ENCODE results near the gene PHF20.
"Not testable (repeated sequence)": the region's sequence is repeated elsewhere in the genome, so short reads cannot be mapped to it uniquely, and the experiment has no call there.

The PHF20 gene

DNA sequence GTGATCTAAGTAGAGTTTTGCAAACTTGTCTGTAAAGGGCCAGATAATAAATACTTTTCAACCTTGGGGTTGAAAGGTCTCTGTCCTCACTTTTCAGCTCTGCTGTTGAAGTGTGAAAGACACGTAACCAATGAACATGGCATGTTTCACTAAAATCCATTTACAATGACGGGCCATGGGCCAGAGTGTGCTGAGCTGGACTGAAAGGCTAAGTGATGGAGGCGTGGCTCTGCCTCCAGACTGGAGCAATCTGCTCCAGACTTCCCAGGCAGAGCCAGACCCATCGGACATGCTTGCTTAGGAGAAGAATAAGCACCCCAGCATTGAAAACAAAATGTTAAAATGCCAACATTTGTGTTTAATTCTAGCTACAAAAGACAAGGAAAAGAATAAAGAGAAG lies 141.1 kb downstream of the PHF20 start:
- no peak for DNase-seq (ENCODE audit: low read depth in 2 of 2, low spot score in 1 of 2)

DNA sequence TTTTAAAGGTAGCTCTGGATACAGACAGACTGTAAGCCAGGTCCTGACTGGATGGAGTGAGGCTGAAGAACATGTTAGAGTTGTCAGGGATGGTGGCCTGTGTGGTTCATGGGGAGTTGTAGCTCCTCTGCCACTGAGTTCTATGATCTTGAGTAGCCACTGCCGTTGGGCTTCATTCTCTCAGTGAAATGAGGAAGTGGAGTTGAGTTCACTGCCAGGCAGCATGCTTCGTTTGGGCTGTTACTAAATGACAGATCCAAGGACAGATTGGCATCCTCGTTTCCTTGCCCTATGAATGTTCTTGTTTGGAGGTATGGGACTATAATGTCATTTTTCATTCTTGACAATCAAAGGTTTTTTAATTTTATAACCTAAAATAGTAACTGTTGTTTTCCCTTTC lies 145.3 kb downstream of the PHF20 start:
- DNase-seq (ENCODE audit: low read depth in 2 of 2, low spot score in 1 of 2): no peak

DNA sequence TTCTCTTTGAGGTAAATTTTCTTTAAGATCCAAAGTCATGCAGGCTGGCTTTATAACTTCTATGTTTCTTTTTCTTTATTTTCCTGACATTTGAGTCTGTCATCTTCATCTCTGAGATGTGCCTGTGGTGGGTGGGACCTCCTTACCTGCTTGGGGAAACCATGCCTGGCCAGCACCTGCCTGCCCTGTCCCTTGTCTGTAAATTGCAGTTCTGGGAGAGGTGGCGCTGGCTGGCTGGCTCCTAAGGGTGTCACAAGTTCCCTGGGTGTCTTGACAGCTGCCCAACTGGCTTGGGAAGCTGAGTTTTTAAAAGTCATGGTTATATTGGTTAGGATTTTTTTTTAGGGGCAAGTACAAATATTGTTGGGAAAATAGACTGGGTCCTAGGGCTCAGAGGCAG lies 146.2 kb downstream of the PHF20 start:
- DNase-seq (ENCODE audit: low read depth in 2 of 2, low spot score in 1 of 2): no peak

DNA sequence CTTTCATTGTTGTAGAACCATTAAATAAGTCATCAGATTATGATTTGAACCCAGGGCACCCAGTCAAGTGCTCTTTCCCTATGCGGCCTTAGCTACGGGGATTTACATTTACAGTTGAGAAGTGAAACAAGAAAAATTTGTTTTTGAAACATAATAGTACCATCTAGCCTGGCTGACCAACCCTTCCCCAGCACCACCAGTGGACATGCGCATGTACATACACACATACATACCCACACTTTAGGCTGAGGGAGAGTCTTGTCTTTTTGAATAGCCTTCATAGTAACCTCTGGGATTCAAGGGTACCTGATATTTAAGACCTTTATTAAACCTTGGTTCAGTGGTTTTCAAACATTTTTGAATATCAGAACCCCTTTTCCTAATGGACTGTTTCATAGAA lies 148.7 kb downstream of the PHF20 start:
- no peak for DNase-seq (ENCODE audit: low read depth in 2 of 2, low spot score in 1 of 2)

DNA sequence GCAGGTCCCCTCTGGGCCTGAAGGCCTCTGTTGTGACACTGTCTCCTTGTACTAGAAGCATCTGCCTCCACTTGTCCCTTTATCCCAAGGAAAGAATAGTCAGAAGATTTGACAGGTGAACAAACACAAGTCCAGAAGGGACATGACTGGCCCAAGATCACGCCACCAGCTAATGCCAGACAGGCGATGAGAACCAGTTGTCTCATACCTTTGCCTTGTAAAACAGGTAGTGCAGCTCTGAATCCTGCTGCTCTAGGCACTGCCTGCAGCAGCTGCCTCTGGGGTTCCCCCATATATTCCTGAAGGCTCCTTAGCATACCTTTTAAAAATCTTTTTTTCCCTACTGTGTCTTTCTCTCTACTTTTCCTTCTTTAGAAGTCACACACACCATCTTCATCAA lies 157.5 kb downstream of the PHF20 start:
- DNase-seq (ENCODE audit: low read depth in 2 of 2, low spot score in 1 of 2): no peak

DNA sequence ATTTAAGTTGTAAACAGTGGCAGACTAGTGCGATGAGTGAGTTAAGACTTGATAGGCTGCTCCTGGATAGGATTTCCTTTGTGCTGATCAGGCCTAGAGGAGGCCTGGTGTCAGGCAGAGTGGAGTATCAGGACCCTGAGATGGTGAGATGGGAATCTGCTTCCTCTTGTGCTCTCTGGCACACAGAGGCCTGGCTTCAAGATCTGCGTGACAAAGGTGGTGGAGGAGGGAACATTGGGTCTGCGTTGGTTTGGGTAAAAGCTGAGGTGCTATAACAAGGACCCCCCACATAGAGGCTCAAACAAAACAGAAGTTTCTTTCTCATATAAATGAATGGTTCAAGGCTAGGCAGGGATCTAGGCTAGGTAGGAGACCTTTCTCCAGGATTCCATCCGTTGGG lies 162.2 kb downstream of the PHF20 start:
- DNase-seq (ENCODE audit: low read depth in 2 of 2, low spot score in 1 of 2): no peak

DNA sequence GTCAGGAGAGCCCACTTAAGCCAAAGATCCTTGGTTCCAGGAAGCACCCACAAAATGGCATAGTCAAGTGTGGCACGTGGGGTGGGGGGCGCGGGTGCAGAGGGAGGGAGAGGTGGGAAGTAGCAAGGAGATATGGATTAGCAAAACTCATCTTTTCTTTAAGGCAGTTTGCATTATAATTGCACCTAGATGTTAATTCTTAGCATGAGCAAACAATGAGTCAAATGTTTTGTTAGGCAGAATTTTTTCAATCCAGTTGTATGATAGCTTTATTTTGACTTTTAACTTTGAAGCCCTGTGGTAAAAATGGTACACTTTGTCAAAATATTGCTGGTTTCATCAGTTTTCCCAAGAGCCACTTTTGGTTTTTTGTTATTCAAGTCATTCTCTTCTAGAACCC lies 167.4 kb downstream of the PHF20 start:
- no peak for DNase-seq (ENCODE audit: low read depth in 2 of 2, low spot score in 1 of 2)

DNA sequence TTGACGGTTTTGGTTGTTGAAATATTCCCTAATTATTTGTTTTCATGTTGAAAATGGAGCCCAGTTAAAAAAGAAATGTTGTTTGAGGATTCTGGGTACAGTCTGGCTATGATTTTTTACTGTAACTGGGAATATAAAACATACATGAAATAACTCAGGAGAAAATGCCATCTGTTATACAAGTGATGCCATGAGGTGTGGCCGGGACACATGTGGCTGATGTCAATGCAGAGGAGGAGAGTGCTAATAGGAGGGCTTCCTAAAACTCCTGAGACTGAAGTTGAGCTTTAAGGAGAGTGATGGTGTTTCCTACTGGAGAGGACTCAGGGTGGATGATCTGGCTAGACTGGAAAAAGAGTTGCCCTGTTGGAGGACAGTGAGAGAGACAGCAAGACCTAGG lies 169.8 kb downstream of the PHF20 start:
- no peak for DNase-seq (ENCODE audit: low read depth in 2 of 2, low spot score in 1 of 2)

DNA sequence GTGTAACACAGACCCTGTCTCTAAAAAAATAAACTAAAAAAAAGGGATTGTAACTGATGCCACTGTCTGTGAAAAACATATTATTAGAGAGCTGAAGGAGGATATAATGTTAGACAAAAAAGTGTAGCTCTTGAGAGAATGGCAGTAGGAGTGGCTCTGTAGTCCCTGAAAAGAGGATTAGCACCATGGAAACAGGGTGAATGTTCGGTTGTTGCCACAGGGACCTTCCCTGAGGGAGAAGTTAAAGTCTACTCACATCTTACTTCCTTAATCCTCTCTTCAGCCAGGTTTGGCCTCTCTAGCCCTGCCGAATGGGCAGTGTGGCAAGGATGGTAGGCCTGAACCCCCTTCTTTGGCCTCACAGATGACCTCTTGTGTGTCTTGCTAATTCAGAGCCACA lies 170.4 kb downstream of the PHF20 start:
- no peak for DNase-seq (ENCODE audit: low read depth in 2 of 2, low spot score in 1 of 2)

DNA sequence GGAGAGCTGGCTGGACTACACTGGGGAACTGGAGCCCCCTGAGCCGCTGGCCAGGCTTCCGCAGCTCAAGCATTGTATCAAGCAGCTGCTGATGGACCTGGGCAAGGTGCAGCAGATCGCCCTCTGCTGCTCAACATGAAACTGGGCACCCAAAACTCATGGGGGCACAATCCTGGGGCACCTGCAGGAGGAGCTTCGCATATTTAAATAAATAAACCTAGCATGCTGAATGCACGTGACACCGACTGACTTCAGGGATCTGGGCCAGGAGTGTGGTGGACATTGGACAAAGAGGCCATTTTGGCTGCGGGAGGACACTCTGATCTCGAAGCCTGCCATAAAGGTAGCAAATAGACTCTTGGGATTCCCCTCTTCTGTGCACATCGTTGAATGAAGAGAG lies 175.7 kb downstream of the PHF20 start:
- no peak for DNase-seq (ENCODE audit: low read depth in 2 of 2, low spot score in 1 of 2)

DNA sequence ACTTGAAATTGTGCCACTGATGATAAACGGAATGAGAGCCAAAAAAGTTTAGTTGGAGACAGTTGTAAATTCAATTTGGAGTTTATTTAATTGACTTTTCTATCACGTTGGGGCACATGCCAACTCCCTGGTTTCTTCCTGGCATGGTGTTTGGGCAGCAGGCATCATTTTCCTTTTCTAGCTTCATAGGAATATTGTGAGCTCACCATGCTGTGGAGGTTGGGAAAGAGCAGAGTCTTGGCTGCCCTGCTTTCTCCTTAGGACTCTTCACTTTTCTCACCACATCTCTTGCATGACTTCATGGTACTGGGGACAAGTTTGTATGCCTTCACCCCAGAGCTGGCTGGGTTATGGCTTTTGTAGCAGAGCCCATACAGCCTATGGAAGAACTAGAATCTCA lies 176.1 kb downstream of the PHF20 start:
- no peak for DNase-seq (ENCODE audit: low read depth in 2 of 2, low spot score in 1 of 2)

DNA sequence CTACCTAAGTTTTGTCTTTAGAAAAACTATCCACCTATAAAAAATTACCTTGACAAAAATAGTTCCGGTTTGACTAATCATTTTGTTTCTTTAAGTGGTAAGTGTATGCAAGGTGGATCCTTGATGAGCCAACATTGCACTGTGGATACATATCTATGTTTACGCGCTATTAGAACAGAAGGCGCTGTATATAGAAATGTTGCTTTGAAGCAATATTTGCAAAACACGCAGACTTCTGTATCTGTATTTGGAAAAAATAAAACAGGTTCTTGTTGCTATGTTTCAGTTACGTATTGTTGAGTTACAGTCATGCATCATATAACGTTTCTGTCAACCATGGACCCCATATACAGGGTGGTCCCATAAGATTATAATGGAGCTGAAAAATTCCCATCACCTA lies 178.3 kb downstream of the PHF20 start:
- no peak for DNase-seq (ENCODE audit: low read depth in 2 of 2, low spot score in 1 of 2)

DNA sequence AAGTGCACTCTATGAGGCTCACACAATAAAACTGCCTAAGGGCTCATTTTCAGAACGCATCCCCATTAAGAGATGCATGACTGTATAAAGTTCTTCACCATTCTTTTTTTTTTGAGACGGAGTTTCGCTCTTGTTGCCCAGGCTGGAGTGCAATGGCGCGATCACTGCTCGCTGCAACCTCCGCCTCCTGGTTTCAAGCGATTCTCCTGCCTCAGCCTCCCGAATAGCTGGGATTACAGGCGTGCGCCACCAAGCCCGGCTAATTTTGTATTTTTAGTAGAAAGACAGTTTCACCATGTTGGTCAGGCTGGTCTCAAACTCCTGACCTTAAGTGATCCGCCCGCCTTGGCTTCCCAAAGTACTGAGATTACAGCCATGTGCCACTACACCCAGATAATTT lies 180.3 kb downstream of the PHF20 start:
- DNase-seq (ENCODE audit: low read depth in 2 of 2, low spot score in 1 of 2): not testable (repeated sequence)

DNA sequence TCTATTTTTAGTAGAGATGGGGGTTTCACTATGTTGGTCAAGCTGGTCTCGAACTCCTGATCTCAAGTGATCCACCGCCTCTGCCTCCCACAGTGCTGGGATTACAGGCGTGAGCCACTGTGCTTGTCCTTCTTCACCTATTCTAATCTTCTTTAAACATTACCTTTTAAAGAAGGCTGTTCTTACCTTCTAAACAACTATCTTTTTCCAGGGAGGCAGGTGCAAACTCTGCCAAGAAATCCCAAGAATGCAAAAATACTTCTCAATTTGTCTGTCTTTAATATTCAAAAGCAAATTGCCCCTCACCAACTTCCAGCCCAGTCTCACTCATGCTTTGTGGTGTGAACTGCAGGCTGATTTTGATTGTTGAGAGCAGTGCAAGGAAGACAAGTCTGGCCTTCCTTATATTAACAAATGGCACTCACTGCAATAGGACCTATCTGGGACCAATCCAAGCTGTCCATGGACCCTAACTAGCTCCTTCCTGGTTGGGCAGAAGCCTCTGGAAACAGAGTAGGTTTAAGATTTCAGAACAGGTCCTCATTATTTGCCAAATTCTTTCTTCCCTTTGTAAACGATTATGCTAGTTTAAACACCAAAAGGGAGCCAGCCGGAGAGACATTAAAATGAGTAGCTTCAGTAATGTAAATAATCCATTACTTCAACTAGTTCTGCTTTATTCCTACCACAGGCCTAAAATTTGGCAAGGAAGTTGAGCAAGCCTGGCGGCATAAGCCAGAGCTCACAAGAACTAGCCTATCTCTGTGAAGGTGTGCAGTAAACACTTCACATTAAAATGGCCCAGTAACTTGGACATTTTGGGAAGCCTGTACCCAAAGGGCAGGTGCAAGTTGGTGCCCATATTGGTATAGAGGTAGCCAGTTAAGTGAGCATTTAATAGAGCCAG lies 180.9 kb downstream of the PHF20 start:
- no peak for DNase-seq (ENCODE audit: low read depth in 2 of 2, low spot score in 1 of 2)

DNA sequence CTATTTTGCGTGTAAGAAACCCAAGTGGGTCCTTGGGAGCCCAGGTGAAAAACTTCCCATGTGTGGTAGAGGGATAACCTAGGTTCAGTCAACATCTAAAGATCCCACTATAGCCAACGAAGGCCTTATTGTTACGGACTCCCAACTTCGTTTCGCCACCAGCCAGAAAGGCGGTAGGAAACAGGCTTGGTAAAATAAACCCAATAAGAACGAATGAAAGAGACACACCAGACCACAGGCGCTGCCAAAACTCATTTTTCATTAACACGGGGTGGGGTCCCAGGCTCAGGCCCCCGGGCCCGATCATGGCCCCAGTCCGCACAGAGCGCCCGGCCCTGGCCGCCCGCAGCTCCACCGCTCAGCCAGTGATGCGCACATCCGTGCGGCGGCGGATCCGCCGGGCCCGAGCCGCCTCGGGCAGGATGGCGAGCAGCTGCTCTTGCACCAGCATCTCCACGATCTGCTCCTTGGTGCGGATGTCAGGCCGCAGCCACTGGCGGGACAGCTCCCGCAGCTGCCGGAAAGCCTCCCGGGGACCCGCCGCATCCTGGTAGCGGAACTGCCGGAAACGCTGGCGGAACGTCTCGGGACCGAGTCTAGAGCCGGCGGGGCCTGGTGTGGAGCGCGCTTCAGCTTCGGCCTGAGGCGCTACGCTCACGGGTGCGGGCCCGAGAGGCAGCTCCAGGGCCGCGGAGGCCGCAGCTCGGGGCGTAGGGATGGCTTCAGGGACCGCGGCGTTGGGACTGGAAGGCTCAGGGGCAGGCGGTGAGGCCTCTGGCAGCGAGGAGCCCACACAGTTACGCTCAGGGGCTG lies 181.8 kb downstream of the PHF20 start:
- DNase-seq (ENCODE audit: low read depth in 2 of 2, low spot score in 1 of 2): peak; percentile 27 to 36

DNA sequence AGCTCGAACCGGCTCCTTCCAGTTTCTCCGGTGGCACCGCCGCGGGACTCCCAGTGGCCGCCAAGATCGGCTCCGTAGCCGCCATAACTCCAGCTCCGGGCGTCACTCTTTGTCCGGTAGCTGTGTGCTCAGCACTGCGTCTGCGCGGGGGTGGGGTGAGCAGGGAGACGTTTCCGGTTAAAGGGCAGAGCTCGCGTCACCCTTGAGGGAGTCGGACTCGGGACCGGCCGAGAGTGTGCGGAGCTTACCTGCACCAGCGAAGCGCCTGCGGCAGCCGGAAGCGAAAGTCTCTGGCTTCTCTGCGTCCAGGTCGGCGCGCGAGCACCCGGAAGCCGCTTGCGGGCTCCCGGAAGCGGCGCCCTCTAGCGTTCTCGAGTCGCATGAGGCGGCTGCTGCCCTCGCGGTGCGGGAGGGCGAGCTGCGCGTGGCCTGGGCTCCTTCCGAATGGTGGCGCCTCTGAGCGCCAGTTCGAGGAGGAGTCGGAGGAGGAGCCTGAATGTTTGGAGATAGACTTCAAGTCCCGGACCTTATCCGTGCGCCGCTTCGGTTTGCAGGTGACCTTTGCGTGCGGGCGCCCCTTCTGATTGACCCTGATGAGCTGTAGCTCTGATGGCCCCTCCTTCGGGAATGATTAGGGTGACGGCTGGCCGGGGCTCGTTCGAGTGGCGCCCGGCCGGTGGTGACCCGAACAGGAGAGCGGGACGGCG lies 182.5 kb downstream of the PHF20 start, which contains the start of gene SCAND1:
SCAND1 (minus strand) TSS at position 303 of the 707 bp plus-strand sequence; CDS start at position 85, 218 bp downstream.
- peak; percentile 84 to 93 for DNase-seq (ENCODE audit: low read depth in 2 of 2, low spot score in 1 of 2)

DNA sequence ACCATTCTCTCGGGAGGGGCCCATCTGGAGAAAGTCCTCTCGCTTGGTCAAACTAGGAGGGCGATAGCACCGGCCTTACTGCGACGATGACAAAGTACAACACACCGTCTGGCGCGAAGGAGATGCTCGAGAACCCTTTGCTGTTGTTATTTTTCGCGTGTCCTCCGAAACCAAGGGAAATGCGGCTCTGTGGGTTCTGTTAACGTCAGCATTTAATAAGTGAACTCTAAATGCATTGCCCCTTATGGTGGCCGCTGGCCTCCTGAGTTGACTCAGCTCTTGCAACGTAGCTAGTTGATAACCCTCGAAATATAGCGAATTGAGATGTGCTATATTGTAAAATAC lies 183.1 kb downstream of the PHF20 start:
- DNase-seq (ENCODE audit: low read depth in 2 of 2, low spot score in 1 of 2): no peak

DNA sequence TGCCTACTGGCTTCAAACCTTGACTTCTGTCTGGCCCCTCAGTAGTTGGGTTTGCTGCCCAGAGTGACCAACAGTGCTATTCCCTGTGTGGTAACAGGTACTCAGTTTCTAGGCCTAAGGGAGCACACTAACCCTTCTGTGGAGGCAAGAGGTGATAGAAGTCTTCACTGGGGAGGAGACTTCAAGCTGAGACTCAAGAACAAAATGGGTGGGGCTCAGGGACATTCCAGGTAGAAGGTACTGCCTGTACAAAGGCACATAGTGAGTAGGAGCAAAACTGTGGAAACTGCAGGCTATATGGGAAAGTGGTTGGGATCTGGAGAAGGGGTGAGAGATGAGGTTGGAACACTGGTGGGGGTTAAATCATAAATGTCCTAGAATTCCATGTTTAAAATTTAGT lies 184.8 kb downstream of the PHF20 start:
- DNase-seq (ENCODE audit: low read depth in 2 of 2, low spot score in 1 of 2): no peak

DNA sequence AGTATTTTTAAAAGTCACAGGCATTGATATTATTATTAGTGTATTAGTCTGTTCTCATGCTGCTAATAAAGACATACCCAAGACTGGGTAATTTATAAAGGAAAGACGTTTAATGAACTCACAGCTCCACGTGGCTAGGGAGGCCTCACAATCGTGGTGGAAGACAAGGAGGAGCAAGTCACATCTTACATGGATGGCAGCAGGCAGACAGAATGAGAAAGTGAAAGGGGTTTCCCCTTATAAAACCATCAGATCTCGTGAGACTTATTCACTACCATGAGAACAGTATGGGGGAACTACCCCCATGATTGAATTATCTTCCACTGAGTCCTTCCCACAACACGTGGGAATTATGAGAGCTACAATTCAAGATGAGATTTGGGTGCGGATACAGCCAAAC lies 187.5 kb downstream of the PHF20 start:
- DNase-seq (ENCODE audit: low read depth in 2 of 2, low spot score in 1 of 2): not testable (repeated sequence)

DNA sequence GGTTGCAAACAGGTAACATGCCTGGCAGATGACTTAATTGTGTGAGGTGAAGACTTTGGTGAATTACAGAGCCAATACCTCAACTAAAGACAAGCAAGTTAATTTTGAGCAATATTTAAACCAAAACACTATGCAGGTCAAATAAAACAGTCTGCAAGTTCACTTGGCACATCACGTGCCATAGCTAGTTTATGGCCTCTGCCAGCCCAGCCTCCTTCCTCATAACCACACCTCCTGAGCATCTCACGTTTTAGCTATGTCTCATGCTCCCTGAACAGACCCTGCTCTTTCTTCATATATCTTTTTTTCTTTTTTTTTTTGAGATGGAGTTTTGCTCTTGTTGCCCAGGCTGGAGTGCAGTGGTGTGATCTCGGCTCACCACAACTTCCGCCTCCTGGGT lies 192.1 kb downstream of the PHF20 start:
- no peak for DNase-seq (ENCODE audit: low read depth in 2 of 2, low spot score in 1 of 2)

DNA sequence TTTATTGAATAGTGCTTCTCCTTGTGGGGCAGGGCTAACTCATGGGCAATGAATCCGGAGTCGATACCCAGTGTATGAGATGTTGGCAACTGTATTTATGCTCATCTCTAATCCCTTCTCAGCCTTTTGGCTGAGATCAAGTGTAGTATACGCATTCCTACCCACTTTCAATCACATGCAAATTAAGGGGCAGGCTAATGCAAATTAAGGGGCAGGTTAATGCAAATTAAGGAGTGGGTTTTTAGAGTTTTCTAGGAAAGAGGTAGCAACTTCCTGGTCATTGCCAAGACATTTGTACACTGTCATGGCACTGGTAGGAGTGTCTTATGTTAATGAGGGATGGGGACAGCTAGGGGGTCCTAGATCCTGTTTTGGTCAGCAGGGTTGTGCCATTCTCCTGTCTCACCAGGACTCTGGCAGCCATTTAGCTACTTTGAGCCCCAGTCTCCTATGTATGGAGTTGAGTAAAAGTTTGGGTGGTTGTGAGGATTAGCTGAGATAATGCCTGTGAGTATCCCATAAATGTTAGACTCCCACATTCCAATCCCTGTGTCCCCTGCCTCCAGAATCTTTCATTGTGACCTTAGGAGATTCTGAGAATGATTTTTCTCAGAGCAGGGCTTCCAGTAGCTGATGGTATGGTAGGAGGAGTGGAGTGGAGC lies 196.3 kb downstream of the PHF20 start, which contains the start of gene CNBD2:
CNBD2 (plus strand) TSS at position 612 of the 662 bp plus-strand sequence. CDS start 173 bp downstream, outside the sequence.
- DNase-seq (ENCODE audit: low read depth in 2 of 2, low spot score in 1 of 2): no peak
